WTC11 (cell line): ENCODE measurements around the gene FBXL16.

ENCODE experiments used
- FOXK1 ChIP-seq: sonication (generic); formaldehyde crosslinking; IDR thresholded peaks from 2 replicates; pipeline ENCODE4 v1.8.0; 2022; ENCODE audit warnings: mild to moderate bottlenecking, moderate library complexity, missing genetic modification reagents
- JUN ChIP-seq: sonication (generic); formaldehyde crosslinking; IDR thresholded peaks from 2 replicates; pipeline ENCODE4 v1.8.0; 2023; ENCODE audit warnings: mild to moderate bottlenecking, missing genetic modification reagents
- RELA ChIP-seq: sonication (generic); formaldehyde crosslinking; IDR thresholded peaks from 2 replicates; pipeline ENCODE4 v1.8.1; 2022; ENCODE audit warnings: missing genetic modification reagents, mild to moderate bottlenecking, borderline replicate concordance
- SMAD4 ChIP-seq: sonication (generic); formaldehyde crosslinking; IDR thresholded peaks from 2 replicates; pipeline ENCODE4 v1.8.0; 2022; ENCODE audit warnings: mild to moderate bottlenecking, missing genetic modification reagents
- ZNF121 ChIP-seq: sonication (generic); formaldehyde crosslinking; IDR thresholded peaks from 2 replicates; pipeline ENCODE4 v1.8.0; 2023; ENCODE audit warnings: missing genetic modification reagents
- ZNF138 ChIP-seq: sonication (generic); formaldehyde crosslinking; conservative IDR thresholded peaks from 2 replicates; pipeline ENCODE4 v1.8.1; 2022; ENCODE audit warnings: mild to moderate bottlenecking, moderate library complexity, missing genetic modification reagents
- TF ChIP-seq, protein P1 (sequence below): sonication (generic); formaldehyde crosslinking; conservative IDR thresholded peaks from 2 replicates; pipeline ENCODE4 v1.8.1; 2022; ENCODE audit warnings: mild to moderate bottlenecking, missing genetic modification reagents
- TF ChIP-seq, protein P2 (sequence below): fragments of 200-600 bp; IDR thresholded peaks from 2 replicates; pipeline ENCODE4 v1.8.0; 2022; ENCODE audit warnings: antibody characterized with exemption
- TF ChIP-seq, protein P3 (sequence below): sonication (generic); formaldehyde crosslinking; IDR thresholded peaks from 2 replicates; pipeline ENCODE4 v1.8.0; 2022; ENCODE audit warnings: mild to moderate bottlenecking, missing genetic modification reagents
- TF ChIP-seq, protein P4 (sequence below): sonication (generic); formaldehyde crosslinking; IDR thresholded peaks from 2 replicates; pipeline ENCODE4 v1.8.1; 2023; ENCODE audit warnings: mild to moderate bottlenecking, missing genetic modification reagents
- TF ChIP-seq, protein P5 (sequence below): sonication (generic); formaldehyde crosslinking; IDR thresholded peaks from 2 replicates; pipeline ENCODE4 v1.8.0; 2022; ENCODE audit warnings: mild to moderate bottlenecking, missing genetic modification reagents
- TF ChIP-seq, protein P6 (sequence below): sonication (generic); formaldehyde crosslinking; IDR thresholded peaks from 2 replicates; pipeline ENCODE4 v1.8.1; 2022; ENCODE audit warnings: low read depth, mild to moderate bottlenecking, moderate library complexity, missing genetic modification reagents, borderline replicate concordance
- TF ChIP-seq, protein P7 (sequence below): sonication (generic); formaldehyde crosslinking; IDR thresholded peaks from 2 replicates; pipeline ENCODE4 v1.8.1; 2023; ENCODE audit warnings: mild to moderate bottlenecking, missing genetic modification reagents, moderate library complexity
- TF ChIP-seq, protein P8 (sequence below): sonication (generic); formaldehyde crosslinking; IDR thresholded peaks from 2 replicates; pipeline ENCODE4 v1.8.1; 2023; ENCODE audit warnings: mild to moderate bottlenecking, missing genetic modification reagents, moderate library complexity

DNA sequence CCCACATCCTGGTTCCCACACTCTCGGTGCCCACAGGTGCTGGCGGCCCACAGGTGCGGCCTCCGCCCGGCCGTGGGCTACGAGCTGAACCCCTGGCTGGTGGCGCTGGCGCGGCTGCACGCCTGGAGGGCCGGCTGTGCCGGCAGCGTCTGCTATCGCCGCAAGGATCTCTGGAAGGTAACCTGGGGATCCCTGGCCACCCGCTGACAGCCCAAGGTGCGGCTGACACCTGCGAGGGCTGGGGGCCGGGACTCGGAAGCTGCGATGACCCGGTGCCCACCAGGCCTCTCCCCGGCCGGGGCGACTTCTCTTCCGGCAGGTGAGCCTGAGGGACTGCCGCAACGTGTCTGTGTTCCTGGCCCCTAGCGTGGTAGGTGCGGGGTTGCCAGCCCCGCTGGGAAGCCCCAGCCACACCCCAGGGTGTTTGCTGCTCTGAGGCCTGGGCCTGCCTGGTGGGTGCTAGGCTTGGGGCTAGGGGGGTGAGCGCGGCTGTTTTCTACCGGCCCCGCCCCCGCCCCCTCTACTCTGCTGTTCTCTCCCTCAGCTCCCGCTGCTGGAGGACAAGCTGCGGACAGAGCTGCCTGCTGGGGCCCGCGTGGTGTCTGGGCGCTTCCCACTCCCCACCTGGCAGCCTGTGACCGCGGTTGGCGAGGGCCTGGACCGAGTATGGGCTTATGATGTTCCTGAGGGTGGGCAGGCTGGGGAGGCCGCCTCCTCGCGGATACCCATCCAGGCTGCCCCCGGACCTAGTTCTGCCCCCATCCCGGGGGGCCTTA lies 16.4 kb upstream of the FBXL16 start:
- no peak for TF ChIP-seq JUN (CRISPR knock-in tag)
- TF ChIP-seq, protein P1, sequence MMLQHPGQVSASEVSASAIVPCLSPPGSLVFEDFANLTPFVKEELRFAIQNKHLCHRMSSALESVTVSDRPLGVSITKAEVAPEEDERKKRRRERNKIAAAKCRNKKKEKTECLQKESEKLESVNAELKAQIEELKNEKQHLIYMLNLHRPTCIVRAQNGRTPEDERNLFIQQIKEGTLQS (CRISPR knock-in tag) = peak; percentile 24; the same call in 1 of the 2 replicates
- TF ChIP-seq, protein P2, sequence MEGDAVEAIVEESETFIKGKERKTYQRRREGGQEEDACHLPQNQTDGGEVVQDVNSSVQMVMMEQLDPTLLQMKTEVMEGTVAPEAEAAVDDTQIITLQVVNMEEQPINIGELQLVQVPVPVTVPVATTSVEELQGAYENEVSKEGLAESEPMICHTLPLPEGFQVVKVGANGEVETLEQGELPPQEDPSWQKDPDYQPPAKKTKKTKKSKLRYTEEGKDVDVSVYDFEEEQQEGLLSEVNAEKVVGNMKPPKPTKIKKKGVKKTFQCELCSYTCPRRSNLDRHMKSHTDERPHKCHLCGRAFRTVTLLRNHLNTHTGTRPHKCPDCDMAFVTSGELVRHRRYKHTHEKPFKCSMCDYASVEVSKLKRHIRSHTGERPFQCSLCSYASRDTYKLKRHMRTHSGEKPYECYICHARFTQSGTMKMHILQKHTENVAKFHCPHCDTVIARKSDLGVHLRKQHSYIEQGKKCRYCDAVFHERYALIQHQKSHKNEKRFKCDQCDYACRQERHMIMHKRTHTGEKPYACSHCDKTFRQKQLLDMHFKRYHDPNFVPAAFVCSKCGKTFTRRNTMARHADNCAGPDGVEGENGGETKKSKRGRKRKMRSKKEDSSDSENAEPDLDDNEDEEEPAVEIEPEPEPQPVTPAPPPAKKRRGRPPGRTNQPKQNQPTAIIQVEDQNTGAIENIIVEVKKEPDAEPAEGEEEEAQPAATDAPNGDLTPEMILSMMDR = no peak
- no peak for TF ChIP-seq ZNF121
- TF ChIP-seq, protein P3, sequence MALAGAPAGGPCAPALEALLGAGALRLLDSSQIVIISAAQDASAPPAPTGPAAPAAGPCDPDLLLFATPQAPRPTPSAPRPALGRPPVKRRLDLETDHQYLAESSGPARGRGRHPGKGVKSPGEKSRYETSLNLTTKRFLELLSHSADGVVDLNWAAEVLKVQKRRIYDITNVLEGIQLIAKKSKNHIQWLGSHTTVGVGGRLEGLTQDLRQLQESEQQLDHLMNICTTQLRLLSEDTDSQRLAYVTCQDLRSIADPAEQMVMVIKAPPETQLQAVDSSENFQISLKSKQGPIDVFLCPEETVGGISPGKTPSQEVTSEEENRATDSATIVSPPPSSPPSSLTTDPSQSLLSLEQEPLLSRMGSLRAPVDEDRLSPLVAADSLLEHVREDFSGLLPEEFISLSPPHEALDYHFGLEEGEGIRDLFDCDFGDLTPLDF = no peak; the same call in 1 of the 2 replicates
- no peak for TF ChIP-seq SMAD4 (CRISPR knock-in tag)
- TF ChIP-seq, protein P4, sequence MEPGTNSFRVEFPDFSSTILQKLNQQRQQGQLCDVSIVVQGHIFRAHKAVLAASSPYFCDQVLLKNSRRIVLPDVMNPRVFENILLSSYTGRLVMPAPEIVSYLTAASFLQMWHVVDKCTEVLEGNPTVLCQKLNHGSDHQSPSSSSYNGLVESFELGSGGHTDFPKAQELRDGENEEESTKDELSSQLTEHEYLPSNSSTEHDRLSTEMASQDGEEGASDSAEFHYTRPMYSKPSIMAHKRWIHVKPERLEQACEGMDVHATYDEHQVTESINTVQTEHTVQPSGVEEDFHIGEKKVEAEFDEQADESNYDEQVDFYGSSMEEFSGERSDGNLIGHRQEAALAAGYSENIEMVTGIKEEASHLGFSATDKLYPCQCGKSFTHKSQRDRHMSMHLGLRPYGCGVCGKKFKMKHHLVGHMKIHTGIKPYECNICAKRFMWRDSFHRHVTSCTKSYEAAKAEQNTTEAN (CRISPR knock-in tag) = no peak
- TF ChIP-seq, protein P5, sequence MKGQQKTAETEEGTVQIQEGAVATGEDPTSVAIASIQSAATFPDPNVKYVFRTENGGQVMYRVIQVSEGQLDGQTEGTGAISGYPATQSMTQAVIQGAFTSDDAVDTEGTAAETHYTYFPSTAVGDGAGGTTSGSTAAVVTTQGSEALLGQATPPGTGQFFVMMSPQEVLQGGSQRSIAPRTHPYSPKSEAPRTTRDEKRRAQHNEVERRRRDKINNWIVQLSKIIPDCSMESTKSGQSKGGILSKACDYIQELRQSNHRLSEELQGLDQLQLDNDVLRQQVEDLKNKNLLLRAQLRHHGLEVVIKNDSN (CRISPR knock-in tag) = no peak
- no peak; the same call in 1 of the 2 replicates for TF ChIP-seq RELA (CRISPR knock-in tag)
- TF ChIP-seq, protein P6, sequence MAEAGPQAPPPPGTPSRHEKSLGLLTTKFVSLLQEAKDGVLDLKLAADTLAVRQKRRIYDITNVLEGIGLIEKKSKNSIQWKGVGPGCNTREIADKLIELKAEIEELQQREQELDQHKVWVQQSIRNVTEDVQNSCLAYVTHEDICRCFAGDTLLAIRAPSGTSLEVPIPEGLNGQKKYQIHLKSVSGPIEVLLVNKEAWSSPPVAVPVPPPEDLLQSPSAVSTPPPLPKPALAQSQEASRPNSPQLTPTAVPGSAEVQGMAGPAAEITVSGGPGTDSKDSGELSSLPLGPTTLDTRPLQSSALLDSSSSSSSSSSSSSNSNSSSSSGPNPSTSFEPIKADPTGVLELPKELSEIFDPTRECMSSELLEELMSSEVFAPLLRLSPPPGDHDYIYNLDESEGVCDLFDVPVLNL (CRISPR knock-in tag) = no peak
- no peak for TF ChIP-seq FOXK1
- TF ChIP-seq, protein P7, sequence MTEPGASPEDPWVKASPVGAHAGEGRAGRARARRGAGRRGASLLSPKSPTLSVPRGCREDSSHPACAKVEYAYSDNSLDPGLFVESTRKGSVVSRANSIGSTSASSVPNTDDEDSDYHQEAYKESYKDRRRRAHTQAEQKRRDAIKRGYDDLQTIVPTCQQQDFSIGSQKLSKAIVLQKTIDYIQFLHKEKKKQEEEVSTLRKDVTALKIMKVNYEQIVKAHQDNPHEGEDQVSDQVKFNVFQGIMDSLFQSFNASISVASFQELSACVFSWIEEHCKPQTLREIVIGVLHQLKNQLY = no peak
- TF ChIP-seq ZNF138 (CRISPR knock-in tag) = no peak
- TF ChIP-seq, protein P8, sequence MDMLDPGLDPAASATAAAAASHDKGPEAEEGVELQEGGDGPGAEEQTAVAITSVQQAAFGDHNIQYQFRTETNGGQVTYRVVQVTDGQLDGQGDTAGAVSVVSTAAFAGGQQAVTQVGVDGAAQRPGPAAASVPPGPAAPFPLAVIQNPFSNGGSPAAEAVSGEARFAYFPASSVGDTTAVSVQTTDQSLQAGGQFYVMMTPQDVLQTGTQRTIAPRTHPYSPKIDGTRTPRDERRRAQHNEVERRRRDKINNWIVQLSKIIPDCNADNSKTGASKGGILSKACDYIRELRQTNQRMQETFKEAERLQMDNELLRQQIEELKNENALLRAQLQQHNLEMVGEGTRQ (CRISPR knock-in tag) = no peak
